ENCODE measurements around the gene RARRES2. TPM values are rescaled to one million over a fixed set of nuclear protein-coding genes. Genes with fewer than 3 reads are reported as not detected.

The RARRES2 gene
- total and polyA plus RNA-seq, 5 experiments from 2014 or later = 0.29 TPM; not detected in 4

DNA sequence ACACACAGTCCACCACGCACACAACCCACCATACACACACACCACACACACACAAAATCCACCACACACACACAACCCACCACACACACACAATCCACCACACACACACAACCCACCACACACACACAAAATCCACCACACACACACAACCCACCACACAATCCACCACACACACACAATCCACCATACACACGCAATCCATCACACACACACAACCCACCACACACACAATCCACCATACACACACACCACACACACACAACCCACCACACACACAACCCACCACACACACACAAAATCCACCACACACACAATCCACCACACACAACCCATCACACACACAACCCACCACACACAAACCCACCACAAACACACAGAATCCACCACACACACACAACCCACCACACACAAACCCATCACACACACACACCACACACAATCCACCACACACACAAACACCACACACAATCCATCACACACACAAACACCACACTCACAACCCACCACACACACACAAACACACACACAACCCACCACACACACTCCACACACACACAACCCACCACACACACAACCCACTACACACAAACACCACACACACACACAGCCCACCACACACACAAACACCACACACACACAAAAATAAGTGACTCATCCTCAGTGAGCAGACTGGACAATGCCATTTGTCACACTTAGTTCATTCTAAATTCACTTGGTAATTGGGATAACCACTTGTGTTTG, 18.4 kb upstream of the RARRES2 start:
- no peak for ATAC-seq
- H3K27ac Mint-ChIP-seq = peak overlapping the region in 9 of 10 donors; percentile 69 to 96 (median 84)
- H3K4me1 Mint-ChIP-seq = peaks cover 33 to 62% (median 51%) of the 10 kb centered on the region in 4 donors
- POLR2A ChIA-PET = no interaction called here
- H3K4me3 Mint-ChIP-seq = peak overlapping the region in 6 of 10 donors; percentile 30 to 77 (median 58)
- no peaks in the 10 kb centered on the region for H3K27me3 Mint-ChIP-seq
- no peak for DNase-seq
- no peaks in the 10 kb centered on the region for H3K36me3 Mint-ChIP-seq
- no peaks in the 10 kb centered on the region for H3K9me3 Mint-ChIP-seq

DNA sequence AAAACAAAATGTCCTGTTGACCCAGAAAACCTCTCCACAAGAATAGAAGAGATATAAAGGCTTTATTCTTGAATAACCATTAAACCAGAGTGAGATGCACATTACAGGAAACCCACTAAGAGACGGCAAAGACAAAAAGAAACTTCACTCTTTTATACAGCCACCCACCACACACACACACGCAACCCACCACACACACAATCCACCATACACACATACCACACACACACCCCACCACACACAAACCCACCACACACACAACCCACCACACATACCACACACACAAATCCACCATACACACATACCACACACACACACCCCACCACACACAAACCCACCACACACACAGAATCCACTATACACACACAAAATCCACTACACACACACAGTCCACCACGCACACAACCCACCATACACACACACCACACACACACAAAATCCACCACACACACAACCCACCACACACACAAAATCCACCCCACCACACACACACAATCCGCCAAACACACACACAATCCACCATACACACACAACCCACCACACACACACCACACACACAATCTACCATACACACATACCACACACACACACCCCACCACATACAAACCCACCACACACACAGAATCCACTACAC, 17.7 kb upstream of the RARRES2 start:
- Mint-ChIP-seq H3K27me3 (no peaks in the 10 kb centered on the region), H3K36me3 (no peaks in the 10 kb centered on the region), H3K27ac (peak overlapping the region; percentile 26 to 94 (median 89)), H3K4me3 (peak overlapping the region in 6 of 10 donors; percentile 20 to 77 (median 64)), H3K9me3 (no peaks in the 10 kb centered on the region), H3K4me1 (peaks cover 32 to 57% (median 48%) of the 10 kb centered on the region in 4 donors)
- ATAC-seq = no peak
- DNase-seq = no peak
- POLR2A ChIA-PET = interaction anchor here (0.6 to 5.5 kb wide), 3 partner anchors 7 to 122 kb away, joined by 3 to 41 read pairs (median 16); partner anchors contain the start of gene REPIN1

DNA sequence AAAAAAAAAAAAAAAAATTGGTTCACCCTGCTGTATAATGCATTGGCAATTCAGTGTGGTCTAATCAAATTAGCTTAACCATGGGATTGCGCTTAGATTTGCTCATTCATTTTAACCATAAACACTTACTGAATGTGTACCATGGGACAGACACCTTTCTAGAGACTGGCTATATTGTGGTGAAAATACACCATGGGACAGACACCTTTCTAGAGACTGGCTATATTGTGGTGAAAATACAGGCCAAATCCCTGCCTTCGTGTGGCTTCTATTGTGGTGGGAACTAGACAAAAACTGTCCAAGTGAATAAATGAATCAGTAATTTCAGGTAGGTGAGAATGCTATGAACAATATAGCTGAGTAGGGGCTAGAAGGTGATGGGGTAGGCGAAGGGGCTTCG, 17.0 kb upstream of the RARRES2 start:
- H3K27me3 Mint-ChIP-seq = no peaks in the 10 kb centered on the region
- H3K27ac Mint-ChIP-seq = peak overlapping the region; percentile 26 to 94 (median 92)
- no peak for DNase-seq
- H3K9me3 Mint-ChIP-seq = no peaks in the 10 kb centered on the region
- peaks cover 29 to 51% (median 43%) of the 10 kb centered on the region in 4 donors for H3K4me1 Mint-ChIP-seq
- no peaks in the 10 kb centered on the region for H3K36me3 Mint-ChIP-seq
- peak overlapping the region in 6 of 10 donors; percentile 71 to 83 (median 80) for H3K4me3 Mint-ChIP-seq
- POLR2A ChIA-PET = interaction anchor here (0.6 to 5.5 kb wide), 7 partner anchors 8 to 176 kb away, joined by 3 to 41 read pairs (median 7); partner anchors contain the start of genes ACTR3C, LRRC61 and REPIN1
- ATAC-seq = no peak

DNA sequence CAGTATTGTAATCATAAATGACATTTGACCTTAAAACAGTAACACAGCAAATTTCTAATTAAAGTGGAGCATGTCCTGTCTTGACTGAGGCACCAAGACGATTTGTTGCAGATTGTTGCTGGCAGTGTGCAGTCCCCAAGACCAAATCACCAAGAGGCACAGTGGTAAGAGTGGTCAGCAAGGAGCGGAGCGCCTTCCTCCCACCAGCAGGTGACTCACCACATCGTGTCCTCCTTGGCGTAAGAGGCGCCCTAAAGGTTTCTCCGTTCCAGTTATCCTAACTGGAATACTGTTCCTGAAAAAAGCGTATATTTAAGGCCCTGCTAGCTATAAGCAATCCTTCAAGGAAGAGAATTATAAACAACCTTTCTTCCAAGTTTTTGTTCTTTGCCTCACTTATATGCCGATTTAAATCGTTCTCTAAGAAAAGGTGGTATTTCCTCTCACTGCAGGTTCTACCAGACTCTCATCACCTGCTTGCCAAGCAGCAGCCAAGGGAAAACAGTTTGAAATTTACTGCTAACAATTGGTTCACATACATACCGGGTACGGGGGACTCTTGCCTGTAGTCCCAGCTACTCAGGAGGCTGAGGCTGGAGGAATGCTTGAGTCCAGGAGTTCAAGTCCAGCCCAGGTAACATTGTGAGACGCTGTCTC, 16.5 kb upstream of the RARRES2 start:
- H3K27me3 Mint-ChIP-seq = no peaks in the 10 kb centered on the region
- POLR2A ChIA-PET = interaction anchor here (0.6 to 5.5 kb wide), 9 partner anchors 8 to 176 kb away, joined by 3 to 41 read pairs (median 4); partner anchors contain the start of genes ACTR3C, LRRC61 and REPIN1
- peak overlapping the region in 9 of 10 donors; percentile 77 to 96 (median 93) for H3K27ac Mint-ChIP-seq
- H3K36me3 Mint-ChIP-seq = no peaks in the 10 kb centered on the region
- ATAC-seq (peak; percentile 18 to 37), DNase-seq (no peak)
- H3K4me3 Mint-ChIP-seq = peak overlapping the region; percentile 61 to 86 (median 80)
- no peaks in the 10 kb centered on the region for H3K9me3 Mint-ChIP-seq
- H3K4me1 Mint-ChIP-seq = peaks cover 27 to 47% (median 40%) of the 10 kb centered on the region in 4 donors

DNA sequence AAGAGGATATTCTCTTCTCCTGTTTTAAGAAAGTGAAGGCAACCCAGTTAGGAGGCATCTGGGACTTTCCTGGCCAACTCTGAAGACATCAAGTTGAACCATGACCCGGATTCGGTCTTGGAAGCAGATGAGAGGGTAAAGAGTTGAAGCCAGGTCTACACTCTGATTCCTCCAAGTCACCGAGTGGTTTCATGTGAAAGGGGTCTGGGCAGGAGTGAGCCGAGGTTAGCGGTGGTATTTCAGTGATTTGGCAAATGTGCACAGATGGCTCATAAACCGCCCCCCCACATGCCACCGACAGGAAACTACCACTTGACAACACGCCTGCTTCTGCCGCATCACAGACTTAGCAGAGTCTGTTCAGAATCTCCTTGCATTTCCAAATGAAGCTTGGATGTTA, 15.8 kb upstream of the RARRES2 start:
- POLR2A ChIA-PET = interaction anchor here (0.7 to 5.5 kb wide), 7 partner anchors 9 to 50 kb away, joined by 3 to 41 read pairs (median 7); partner anchors contain the start of genes ACTR3C, LRRC61 and REPIN1
- ATAC-seq (peak; percentile 92 to 95), DNase-seq (peak; percentile 41 to 85 (median 74))
- H3K36me3 Mint-ChIP-seq = no peaks in the 10 kb centered on the region
- H3K27me3 Mint-ChIP-seq = no peaks in the 10 kb centered on the region
- H3K4me3 Mint-ChIP-seq = peak overlapping the region; percentile 61 to 86 (median 80)
- peaks cover 26 to 45% (median 38%) of the 10 kb centered on the region in 4 donors for H3K4me1 Mint-ChIP-seq
- H3K9me3 Mint-ChIP-seq = no peaks in the 10 kb centered on the region
- peak overlapping the region in 9 of 10 donors; percentile 77 to 96 (median 93) for H3K27ac Mint-ChIP-seq

DNA sequence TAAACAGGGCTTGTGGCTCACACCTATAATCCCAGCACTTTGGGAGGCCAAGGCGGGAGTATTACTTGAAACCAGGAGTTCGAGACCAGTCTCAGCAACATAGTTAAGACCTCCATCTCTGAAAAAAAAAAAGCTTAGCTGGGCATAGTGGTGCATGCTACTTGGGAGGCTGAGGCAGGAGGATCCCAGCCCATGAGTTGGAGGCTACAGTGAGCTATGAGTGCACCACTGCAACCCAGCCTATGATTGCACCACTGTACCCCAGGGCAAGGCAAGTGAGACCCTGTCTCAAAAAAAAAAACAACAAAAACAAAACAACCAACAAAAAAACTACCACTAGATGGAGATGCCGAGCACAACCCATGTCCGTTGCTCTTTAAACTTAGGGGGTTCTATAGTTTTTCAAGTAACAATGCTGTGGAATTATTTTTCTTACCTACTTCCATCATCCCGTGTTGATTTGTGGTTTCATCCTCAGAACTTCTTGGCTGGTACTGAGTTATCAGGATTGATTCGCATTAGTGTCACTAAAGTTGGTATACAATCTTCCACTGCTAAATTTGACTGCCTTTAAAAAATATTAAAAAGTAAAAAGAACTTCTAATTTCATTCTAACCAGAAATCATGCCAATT, 15.0 kb upstream of the RARRES2 start:
- Mint-ChIP-seq H3K9me3 (no peaks in the 10 kb centered on the region), H3K4me3 (peak overlapping the region in 5 of 10 donors; percentile 8 to 34 (median 18)), H3K27ac (peak overlapping the region in 9 of 10 donors; percentile 4 to 79 (median 63)), H3K4me1 (peaks cover 21 to 40% (median 35%) of the 10 kb centered on the region in 4 donors), H3K27me3 (no peaks in the 10 kb centered on the region), H3K36me3 (no peaks in the 10 kb centered on the region)
- ATAC-seq (peak in 1 of 2 donors; percentile 19), DNase-seq (peak in 3 of 10 donors; percentile 62 to 64 (median 63))
- POLR2A ChIA-PET = interaction anchor here (0.7 to 5.5 kb wide), 7 partner anchors 9 to 49 kb away, joined by 3 to 41 read pairs (median 4); partner anchors contain the start of gene REPIN1

DNA sequence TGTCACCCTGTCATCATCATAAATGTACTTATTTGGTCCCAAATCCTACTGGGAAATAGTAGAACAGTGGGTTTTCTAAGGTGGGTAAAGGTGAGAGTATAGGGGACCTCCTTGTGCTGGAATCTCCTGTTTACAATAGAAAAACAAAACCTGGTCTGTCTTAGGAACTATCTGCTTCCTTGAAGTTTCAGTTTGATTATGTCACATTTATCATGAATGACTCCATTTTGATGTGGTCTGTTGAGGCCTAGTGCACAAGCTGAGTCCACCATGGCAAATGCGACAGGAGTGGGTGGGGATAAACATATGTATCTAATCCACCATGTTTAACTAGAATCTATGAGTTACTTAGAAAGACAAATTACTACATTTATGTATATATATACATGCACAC, 14.2 kb upstream of the RARRES2 start:
- Mint-ChIP-seq H3K4me3 (no peak overlapping the region), H3K9me3 (no peaks in the 10 kb centered on the region), H3K36me3 (no peaks in the 10 kb centered on the region), H3K27me3 (no peaks in the 10 kb centered on the region), H3K27ac (peak overlapping the region in 2 of 10 donors; percentile 54 to 69), H3K4me1 (peaks cover 21 to 40% (median 35%) of the 10 kb centered on the region in 4 donors)
- DNase-seq (no peak), ATAC-seq (no peak)
- POLR2A ChIA-PET = interaction anchor here (0.6 to 5.5 kb wide), 9 partner anchors 8 to 502 kb away, joined by 3 to 41 read pairs (median 4); partner anchors contain the start of gene REPIN1

DNA sequence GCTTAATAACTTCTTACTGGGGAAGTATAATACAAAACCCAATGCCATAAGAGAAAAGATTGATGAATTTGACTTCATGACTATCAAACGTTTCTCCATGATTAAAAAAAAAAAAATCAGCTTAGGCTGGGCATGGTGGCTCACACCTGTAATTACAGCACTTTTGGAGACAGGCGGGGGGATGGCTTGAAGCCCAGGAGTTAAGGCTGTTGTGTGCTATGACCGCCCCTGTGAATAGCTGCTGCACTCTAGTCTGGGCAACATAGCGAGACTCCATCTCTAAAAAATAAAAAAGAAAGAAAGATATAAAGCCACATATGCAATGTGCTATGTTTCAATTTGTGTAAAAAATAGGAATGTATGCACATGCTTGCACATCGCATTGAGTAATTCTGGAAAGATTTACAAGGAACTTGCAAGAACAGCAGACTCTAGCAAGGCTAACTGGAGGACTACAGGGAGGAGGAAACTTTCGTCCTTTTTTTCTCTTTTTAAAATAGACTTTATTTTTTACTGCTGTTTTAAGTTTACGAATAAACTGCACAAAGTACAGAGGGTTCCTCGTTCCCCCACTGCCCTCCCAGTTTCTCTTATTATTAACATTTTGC, 10.3 kb upstream of the RARRES2 start:
- Mint-ChIP-seq H3K36me3 (no peaks in the 10 kb centered on the region), H3K4me3 (no peak overlapping the region), H3K9me3 (no peaks in the 10 kb centered on the region), H3K27ac (no peak overlapping the region), H3K27me3 (peaks cover 0 to 4% (median 0%) of the 10 kb centered on the region in 5 donors), H3K4me1 (peaks cover 0 to 5% (median 2%) of the 10 kb centered on the region in 4 donors)
- ATAC-seq (no peak), DNase-seq (no peak)
- POLR2A ChIA-PET = interaction anchor here (0.6 kb wide), 1 partner anchor 15 kb away, joined by 4 read pairs; no protein-coding TSS in a partner anchor

DNA sequence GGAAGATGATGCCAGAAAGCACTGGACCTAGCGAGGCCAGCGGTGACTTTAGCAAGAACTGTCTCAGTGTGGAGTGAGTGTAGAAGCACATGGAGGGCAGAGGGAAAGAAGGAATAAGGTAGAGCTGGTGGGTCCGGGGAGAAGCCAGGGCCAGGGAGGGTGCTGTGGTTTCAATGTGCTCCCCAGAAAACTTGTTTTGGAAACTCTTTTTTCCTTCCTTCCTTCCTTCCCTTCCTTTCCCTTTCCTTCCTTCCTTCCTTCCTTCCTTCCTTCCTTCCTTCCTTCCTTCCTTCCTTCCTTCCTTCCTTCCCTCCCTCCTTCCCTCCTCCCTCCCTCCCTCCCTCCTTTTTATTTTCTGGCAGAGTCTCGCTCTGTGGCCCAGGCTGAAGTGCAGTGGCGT, 5.5 kb upstream of the RARRES2 start:
- H3K36me3 Mint-ChIP-seq = peaks cover 2 to 12% (median 12%) of the 10 kb centered on the region in 3 donors
- no peak overlapping the region for H3K27ac Mint-ChIP-seq
- peaks cover 0 to 14% (median 4%) of the 10 kb centered on the region in 9 donors for H3K9me3 Mint-ChIP-seq
- H3K4me3 Mint-ChIP-seq = no peak overlapping the region
- ATAC-seq (no peak), DNase-seq (no peak)
- POLR2A ChIA-PET = no interaction called here
- peaks cover 0 to 6% (median 3%) of the 10 kb centered on the region in 4 donors for H3K4me1 Mint-ChIP-seq
- H3K27me3 Mint-ChIP-seq = peaks cover 3 to 23% (median 17%) of the 10 kb centered on the region in 5 donors

DNA sequence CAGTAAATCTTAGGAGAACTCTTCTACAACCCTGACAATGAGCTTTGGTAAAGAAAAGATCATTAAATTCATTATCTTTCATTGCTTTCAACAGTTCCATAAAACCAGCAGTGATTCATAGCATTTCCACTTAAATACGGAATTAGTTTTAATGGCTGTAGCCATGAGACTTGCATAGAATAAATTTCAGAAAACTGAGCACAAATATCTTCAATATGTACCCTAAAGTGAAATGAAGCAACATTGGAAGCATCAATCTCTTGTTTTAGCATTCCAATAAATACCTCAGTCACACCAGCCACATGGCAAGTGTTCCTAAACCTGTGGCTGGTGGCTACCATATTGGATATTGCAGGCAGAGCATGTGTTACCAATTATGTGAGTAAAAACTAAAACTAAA, 3.6 kb upstream of the RARRES2 start:
- no peak for DNase-seq
- POLR2A ChIA-PET = no interaction called here
- no peak overlapping the region for H3K4me3 Mint-ChIP-seq
- peaks cover 4 to 36% (median 22%) of the 10 kb centered on the region in 5 donors for H3K27me3 Mint-ChIP-seq
- H3K9me3 Mint-ChIP-seq = peaks cover 0 to 14% (median 4%) of the 10 kb centered on the region in 9 donors
- peaks cover 3 to 13% (median 12%) of the 10 kb centered on the region in 3 donors for H3K36me3 Mint-ChIP-seq
- no peak overlapping the region for H3K27ac Mint-ChIP-seq
- ATAC-seq = no peak
- H3K4me1 Mint-ChIP-seq = peaks cover 5 to 13% (median 10%) of the 10 kb centered on the region in 4 donors

DNA sequence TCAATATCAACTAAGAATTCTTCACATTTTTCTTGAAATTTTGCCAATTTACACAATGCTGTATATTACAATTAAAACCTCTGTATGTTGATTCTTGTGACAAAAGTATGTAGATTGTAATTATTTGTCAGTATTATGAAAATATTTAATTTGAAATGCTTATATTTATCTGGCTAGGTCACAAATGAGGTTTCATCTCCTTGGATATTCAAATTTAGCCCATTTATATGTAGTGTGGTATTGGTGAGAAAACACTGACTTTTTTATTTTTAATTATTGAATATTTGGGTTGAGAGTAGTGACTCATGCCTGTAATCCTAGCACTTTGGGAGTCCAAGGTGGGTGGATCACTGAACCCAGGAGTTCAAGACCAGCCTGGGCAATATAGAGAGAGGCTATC, 2.9 kb upstream of the RARRES2 start:
- Mint-ChIP-seq H3K4me3 (no peak overlapping the region), H3K27ac (no peak overlapping the region), H3K4me1 (peaks cover 5 to 21% (median 13%) of the 10 kb centered on the region in 4 donors), H3K9me3 (peaks cover 0 to 14% (median 4%) of the 10 kb centered on the region in 9 donors), H3K27me3 (peaks cover 4 to 41% (median 25%) of the 10 kb centered on the region in 5 donors), H3K36me3 (peaks cover 6 to 13% (median 12%) of the 10 kb centered on the region in 3 donors)
- DNase-seq (no peak), ATAC-seq (no peak)
- POLR2A ChIA-PET = no interaction called here
